ENCODE data around the gene AGPAT3.

- TF ChIP-seq CTCF (IDR thresholded peaks at IDR 0.05), result no peak
- TF ChIP-seq POLR2A (IDR thresholded peaks at IDR 0.05), result no peak
Observed at GRCh38 chr21:43924421-43925095, 59.5 kb downstream of the AGPAT3 start.

Measured in testis (tissue), 2 donors.